SK-N-SH treated with all-trans-retinoic acid at 6 μM for 48 hours (cell line): ENCODE measurements around the gene ALLC.

Experiments used
- ATAC-seq: fragments of 200-7000 bp; cut with Tn5 transposase; 3 replicates; pipeline ENCODE4 v1.9.1; 2020; ENCODE audit warnings: mild to moderate bottlenecking, moderate library complexity
- ARNTL ChIP-seq: fragments of 450-650 bp; formaldehyde crosslinking; IDR thresholded peaks from 2 replicates; pipeline ENCODE4 v1.5.0; 2020; ENCODE audit warnings: low read depth, mild to moderate bottlenecking, moderate library complexity, borderline replicate concordance
- BACH2 ChIP-seq: fragments of 250-450 bp; sonication (Bioruptor Pico); IDR thresholded peaks from 2 replicates; pipeline ENCODE4 v1.9.0; 2021; ENCODE audit warnings: mild to moderate bottlenecking, borderline replicate concordance
- CREB5 ChIP-seq: fragments of 250-450 bp; sonication (Bioruptor Pico); IDR thresholded peaks from 2 replicates; pipeline ENCODE4 v1.5.1; 2020; ENCODE audit warnings: low read depth, mild to moderate bottlenecking, moderate library complexity
- CSDC2 ChIP-seq: fragments of 250-450 bp; sonication (Bioruptor Pico); IDR thresholded peaks from 2 replicates; pipeline ENCODE4 v1.5.0; 2020; ENCODE audit warnings: mild to moderate bottlenecking, moderate library complexity
- ISL1 ChIP-seq: fragments of 250-450 bp; sonication (Bioruptor Pico); IDR thresholded peaks from 2 replicates; pipeline ENCODE4 v2.1.2; 2022; ENCODE audit warnings: mild to moderate bottlenecking, moderate library complexity
- OSR1 ChIP-seq: fragments of 250-450 bp; sonication (Bioruptor Pico); IDR thresholded peaks from 2 replicates; pipeline ENCODE4 v1.8.0; 2022; ENCODE audit warnings: moderate library complexity, mild to moderate bottlenecking, inconsistent platforms
- RARB ChIP-seq: fragments of 250-450 bp; sonication (Bioruptor Pico); IDR thresholded peaks from 2 replicates; pipeline ENCODE4 v1.8.0; 2021; ENCODE audit warnings: mild to moderate bottlenecking, moderate library complexity
- SNAI2 ChIP-seq: fragments of 250-450 bp; sonication (Bioruptor Pico); IDR thresholded peaks from 2 replicates; pipeline ENCODE4 v1.5.0; 2020; ENCODE audit warnings: mild to moderate bottlenecking, moderate library complexity
- TCF4 ChIP-seq: fragments of 250-450 bp; sonication (Bioruptor Pico); IDR thresholded peaks from 2 replicates; pipeline ENCODE4 v1.8.0; 2021; ENCODE audit warnings: mild to moderate bottlenecking, moderate library complexity, borderline replicate concordance
- TOX ChIP-seq: fragments of 250-450 bp; sonication (Bioruptor Pico); IDR thresholded peaks from 2 replicates; pipeline ENCODE4 v1.8.0; 2021; ENCODE audit warnings: mild to moderate bottlenecking, moderate library complexity, borderline replicate concordance
- ZC3H10 ChIP-seq: fragments of 250-450 bp; sonication (Bioruptor Pico); IDR thresholded peaks from 2 replicates; pipeline ENCODE4 v1.5.1; 2021; ENCODE audit warnings: mild to moderate bottlenecking, moderate library complexity
- ZFP30 ChIP-seq: fragments of 450-650 bp; formaldehyde crosslinking; IDR thresholded peaks from 2 replicates; pipeline ENCODE4 v1.5.0; 2022; ENCODE audit warnings: mild to moderate bottlenecking, moderate library complexity
- ZNF565 ChIP-seq: fragments of 450-650 bp; formaldehyde crosslinking; conservative IDR thresholded peaks from 2 replicates; pipeline ENCODE4 v1.5.0; 2020; ENCODE audit warnings: low read depth, mild to moderate bottlenecking, moderate library complexity
- ZNF8 ChIP-seq: fragments of 450-650 bp; formaldehyde crosslinking; IDR thresholded peaks from 2 replicates; pipeline ENCODE4 v1.5.0; 2020; ENCODE audit warnings: mild to moderate bottlenecking, moderate library complexity
- TF ChIP-seq, protein P1 (sequence below): fragments of 250-450 bp; sonication (Bioruptor Pico); IDR thresholded peaks from 2 replicates; pipeline ENCODE4 v1.5.0; 2020; ENCODE audit warnings: mild to moderate bottlenecking, moderate library complexity
- TF ChIP-seq, protein P2 (sequence below): fragments of 250-450 bp; sonication (Bioruptor Pico); IDR thresholded peaks from 2 replicates; pipeline ENCODE4 v1.5.1; 2021; ENCODE audit warnings: mild to moderate bottlenecking, moderate library complexity
- TF ChIP-seq, protein P3 (sequence below): fragments of 250-450 bp; sonication (Bioruptor Pico); IDR thresholded peaks from 2 replicates; pipeline ENCODE4 v1.8.0; 2021; ENCODE audit warnings: low read depth, mild to moderate bottlenecking, moderate library complexity, borderline replicate concordance

Gene ALLC

DNA sequence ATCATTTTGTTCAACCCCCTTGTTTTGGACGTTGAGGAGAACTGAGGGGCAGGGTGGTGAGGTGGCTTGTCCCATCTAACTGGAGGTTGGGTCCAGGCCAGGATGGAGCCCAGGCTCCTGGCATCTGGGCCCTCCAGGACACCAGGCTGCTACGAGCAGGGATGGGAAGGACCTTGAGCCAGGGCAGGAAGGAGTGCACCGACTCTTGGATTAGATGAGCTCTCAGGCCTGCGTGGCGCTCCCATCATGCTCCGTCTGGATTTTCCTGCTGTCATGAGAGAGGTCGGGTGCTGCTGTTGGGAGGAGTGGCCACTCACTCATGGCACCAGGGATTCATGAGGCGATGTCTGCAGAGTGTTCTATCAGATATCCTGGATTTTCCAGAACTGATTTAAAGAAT, 18.3 kb upstream of the ALLC start (continued):
- TF ChIP-seq ISL1 (CRISPR knock-in tag) = no peak
- no peak for TF ChIP-seq ZNF8
- no peak for TF ChIP-seq ZC3H10 (CRISPR knock-in tag)
- no peak for TF ChIP-seq ZNF565 (CRISPR knock-in tag)
- no peak for TF ChIP-seq BACH2

- no peak for ATAC-seq
- TF ChIP-seq ZFP30 (no peak), ISL1 (CRISPR knock-in tag) (no peak), CREB5 (CRISPR knock-in tag) (no peak), CSDC2 (CRISPR knock-in tag) (no peak), TCF4 (CRISPR knock-in tag) (no peak), ZNF565 (CRISPR knock-in tag) (no peak), ZC3H10 (CRISPR knock-in tag) (no peak)
- TF ChIP-seq, protein P1, sequence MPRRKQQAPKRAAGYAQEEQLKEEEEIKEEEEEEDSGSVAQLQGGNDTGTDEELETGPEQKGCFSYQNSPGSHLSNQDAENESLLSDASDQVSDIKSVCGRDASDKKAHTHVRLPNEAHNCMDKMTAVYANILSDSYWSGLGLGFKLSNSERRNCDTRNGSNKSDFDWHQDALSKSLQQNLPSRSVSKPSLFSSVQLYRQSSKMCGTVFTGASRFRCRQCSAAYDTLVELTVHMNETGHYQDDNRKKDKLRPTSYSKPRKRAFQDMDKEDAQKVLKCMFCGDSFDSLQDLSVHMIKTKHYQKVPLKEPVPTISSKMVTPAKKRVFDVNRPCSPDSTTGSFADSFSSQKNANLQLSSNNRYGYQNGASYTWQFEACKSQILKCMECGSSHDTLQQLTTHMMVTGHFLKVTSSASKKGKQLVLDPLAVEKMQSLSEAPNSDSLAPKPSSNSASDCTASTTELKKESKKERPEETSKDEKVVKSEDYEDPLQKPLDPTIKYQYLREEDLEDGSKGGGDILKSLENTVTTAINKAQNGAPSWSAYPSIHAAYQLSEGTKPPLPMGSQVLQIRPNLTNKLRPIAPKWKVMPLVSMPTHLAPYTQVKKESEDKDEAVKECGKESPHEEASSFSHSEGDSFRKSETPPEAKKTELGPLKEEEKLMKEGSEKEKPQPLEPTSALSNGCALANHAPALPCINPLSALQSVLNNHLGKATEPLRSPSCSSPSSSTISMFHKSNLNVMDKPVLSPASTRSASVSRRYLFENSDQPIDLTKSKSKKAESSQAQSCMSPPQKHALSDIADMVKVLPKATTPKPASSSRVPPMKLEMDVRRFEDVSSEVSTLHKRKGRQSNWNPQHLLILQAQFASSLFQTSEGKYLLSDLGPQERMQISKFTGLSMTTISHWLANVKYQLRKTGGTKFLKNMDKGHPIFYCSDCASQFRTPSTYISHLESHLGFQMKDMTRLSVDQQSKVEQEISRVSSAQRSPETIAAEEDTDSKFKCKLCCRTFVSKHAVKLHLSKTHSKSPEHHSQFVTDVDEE (CRISPR knock-in tag) = no peak
- TF ChIP-seq, protein P2, sequence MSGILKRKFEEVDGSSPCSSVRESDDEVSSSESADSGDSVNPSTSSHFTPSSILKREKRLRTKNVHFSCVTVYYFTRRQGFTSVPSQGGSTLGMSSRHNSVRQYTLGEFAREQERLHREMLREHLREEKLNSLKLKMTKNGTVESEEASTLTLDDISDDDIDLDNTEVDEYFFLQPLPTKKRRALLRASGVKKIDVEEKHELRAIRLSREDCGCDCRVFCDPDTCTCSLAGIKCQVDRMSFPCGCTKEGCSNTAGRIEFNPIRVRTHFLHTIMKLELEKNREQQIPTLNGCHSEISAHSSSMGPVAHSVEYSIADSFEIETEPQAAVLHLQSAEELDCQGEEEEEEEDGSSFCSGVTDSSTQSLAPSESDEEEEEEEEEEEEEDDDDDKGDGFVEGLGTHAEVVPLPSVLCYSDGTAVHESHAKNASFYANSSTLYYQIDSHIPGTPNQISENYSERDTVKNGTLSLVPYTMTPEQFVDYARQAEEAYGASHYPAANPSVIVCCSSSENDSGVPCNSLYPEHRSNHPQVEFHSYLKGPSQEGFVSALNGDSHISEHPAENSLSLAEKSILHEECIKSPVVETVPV = no peak
- TF ChIP-seq, protein P3, sequence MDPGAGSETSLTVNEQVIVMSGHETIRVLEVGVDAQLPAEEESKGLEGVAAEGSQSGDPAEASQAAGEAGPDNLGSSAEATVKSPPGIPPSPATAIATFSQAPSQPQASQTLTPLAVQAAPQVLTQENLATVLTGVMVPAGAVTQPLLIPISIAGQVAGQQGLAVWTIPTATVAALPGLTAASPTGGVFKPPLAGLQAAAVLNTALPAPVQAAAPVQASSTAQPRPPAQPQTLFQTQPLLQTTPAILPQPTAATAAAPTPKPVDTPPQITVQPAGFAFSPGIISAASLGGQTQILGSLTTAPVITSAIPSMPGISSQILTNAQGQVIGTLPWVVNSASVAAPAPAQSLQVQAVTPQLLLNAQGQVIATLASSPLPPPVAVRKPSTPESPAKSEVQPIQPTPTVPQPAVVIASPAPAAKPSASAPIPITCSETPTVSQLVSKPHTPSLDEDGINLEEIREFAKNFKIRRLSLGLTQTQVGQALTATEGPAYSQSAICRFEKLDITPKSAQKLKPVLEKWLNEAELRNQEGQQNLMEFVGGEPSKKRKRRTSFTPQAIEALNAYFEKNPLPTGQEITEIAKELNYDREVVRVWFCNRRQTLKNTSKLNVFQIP (CRISPR knock-in tag) = no peak
- TF ChIP-seq, all 23 proteins: peak for 0
These were observed 16.8 kb upstream of the ALLC start for GRCh38 chr2:3641181-3641580.

GRCh38 chr2:3641841-3642421, 16.1 kb upstream of the ALLC start:
- TF ChIP-seq TOX (CRISPR knock-in tag) (no peak), ARNTL (no peak), OSR1 (CRISPR knock-in tag) (no peak)
- TF ChIP-seq, all 23 proteins: peak for 0
- no peak for ATAC-seq

DNA sequence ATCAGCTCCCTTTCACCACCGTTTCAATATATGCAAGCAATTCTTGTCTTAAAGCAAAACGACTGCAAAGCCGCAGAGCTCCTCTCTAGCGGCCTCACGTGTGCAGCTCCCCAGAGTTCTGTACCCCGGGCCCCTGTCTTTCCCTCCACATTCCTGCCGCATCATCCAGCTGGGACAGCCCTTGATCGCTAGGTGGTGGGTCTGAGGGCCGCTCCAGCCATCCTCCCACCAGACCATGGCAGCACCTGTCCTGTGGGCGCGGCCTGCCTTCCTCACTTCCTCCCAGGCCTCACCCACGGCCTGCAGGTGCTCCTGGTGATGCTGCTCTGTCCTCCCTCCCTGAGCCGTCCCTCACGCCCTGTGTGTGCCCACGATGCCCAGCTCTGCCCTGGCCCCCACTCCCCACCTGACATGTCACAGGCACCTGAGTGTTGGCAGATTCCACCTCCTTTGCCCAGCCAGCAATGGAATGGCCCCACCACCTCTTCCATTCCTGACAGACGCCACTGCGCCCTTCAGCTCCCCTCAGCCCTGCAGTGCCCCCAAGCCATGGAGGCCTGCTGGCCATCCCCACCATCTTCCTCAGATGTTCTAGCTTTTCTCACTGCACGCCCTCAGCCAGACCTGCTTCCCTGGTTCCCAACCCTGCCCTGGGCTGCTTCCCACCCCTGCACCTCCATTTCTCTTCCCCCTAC, 15.3 kb upstream of the ALLC start:
- ATAC-seq = no peak
- TF ChIP-seq ZFP30 = no peak
- TF ChIP-seq, protein P1 (CRISPR knock-in tag) = no peak
- no peak for TF ChIP-seq CSDC2 (CRISPR knock-in tag)
- TF ChIP-seq RARB (CRISPR knock-in tag) = no peak
- TF ChIP-seq TOX (CRISPR knock-in tag) = no peak
- TF ChIP-seq SNAI2 (CRISPR knock-in tag) = no peak
- TF ChIP-seq ARNTL = no peak
- no peak for TF ChIP-seq OSR1 (CRISPR knock-in tag)
